Right atrium auricular region (tissue), 2 donors: ENCODE data around the gene TRIAP1. TPM values are rescaled to one million over a fixed set of nuclear protein-coding genes. Genes with fewer than 3 reads are reported as not detected.

Experiments used
- DNase-seq: peaks from one replicate; pipeline ENCODE4 v3.0.0-alpha.2; 2019; ENCODE audit warnings: low spot score
- H3K27ac ChIP-seq, 2 donors: fragments of 200-600 bp; sonication (generic); 1 replicate in 1 of 2; 2 replicates in 1 of 2; pipeline ENCODE4 v1.5.1; 2016 to 2019
- H3K27me3 ChIP-seq, 2 donors: fragments of 200-600 bp; sonication (generic); one replicate each; pipeline versions ENCODE4 v1.5.1 to v1.6.0; 2017 to 2019
- H3K36me3 ChIP-seq: fragments of 200-600 bp; sonication (generic); one replicate; pipeline ENCODE4 v1.5.1; 2016
- H3K4me1 ChIP-seq, 2 donors: fragments of 200-600 bp; sonication (generic); one replicate each; pipeline versions ENCODE4 v1.5.1 to v1.6.0; 2017 to 2019
- H3K4me3 ChIP-seq, 2 donors: fragments of 200-600 bp; sonication (generic); 1 replicate in 1 of 2; 2 replicates in 1 of 2; pipeline ENCODE4 v1.5.1; 2017 to 2019; ENCODE audit warnings: mild to moderate bottlenecking in 1 of 2, moderate library complexity in 1 of 2
- H3K9me3 ChIP-seq, 2 donors: fragments of 200-600 bp; sonication (generic); one replicate each; pipeline ENCODE4 v1.5.1; 2019
- CTCF ChIP-seq, 2 donors: fragments of 200-600 bp; sonication (generic); IDR thresholded peaks; one replicate each; pipeline ENCODE4 v1.5.1; 2019; ENCODE audit warnings: antibody characterized with exemption in 2 of 2
- total RNA-seq, 2 donors: library from RNA; depleted of rRNA; stranded (reverse); fragments of >200 nt; gene quantifications; one replicate each; pipeline ENCODE4 v1.1.0, GENCODE V29; 2016

The TRIAP1 gene
- total RNA-seq, result 1 to 10 TPM; 8.9 to 9.2 TPM

GRCh38 chr12:120445911-120446843 lies at the start of gene TRIAP1, which contains the start of gene GATC:
TRIAP1 (minus strand) TSS chr12:120446384; CDS start chr12:120446372, 12 bp downstream.
GATC (plus strand) TSS chr12:120446444; CDS start chr12:120446481, 37 bp downstream.
- Histone ChIP-seq H3K4me3 (peak within 1 kb of the TSS; percentile 84 to 98), H3K36me3 (peaks cover 28% of the 10 kb centered on the region), H3K9me3 (no peaks in the 10 kb centered on the region), H3K27me3 (no peaks in the 10 kb centered on the region), H3K4me1 (peaks cover 0 to 25% of the 10 kb centered on the region in 2 donors), H3K27ac (peak within 1 kb of the TSS; percentile 81 to 88)
- peak; percentile 83 for DNase-seq
- TF ChIP-seq CTCF (IDR thresholded peaks at IDR 0.05), result no peak

GRCh38 chr12:120495186-120495730 lies 49.1 kb upstream of the TRIAP1 start:
- Histone ChIP-seq H3K4me3 (peak overlapping the region; percentile 85 to 93), H3K27me3 (no peaks in the 10 kb centered on the region), H3K27ac (peak overlapping the region in 1 of 2 donors; percentile 82), H3K36me3 (peaks cover 21% of the 10 kb centered on the region), H3K4me1 (peaks cover 0 to 26% of the 10 kb centered on the region in 2 donors), H3K9me3 (no peaks in the 10 kb centered on the region)
- TF ChIP-seq CTCF (IDR thresholded peaks at IDR 0.05), result no peak
- no peak for DNase-seq

GRCh38 chr12:120490833-120491512 lies 44.8 kb upstream of the TRIAP1 start:
- Histone ChIP-seq H3K4me1 (peaks cover 0 to 10% of the 10 kb centered on the region in 2 donors), H3K4me3 (no peak overlapping the region), H3K27ac (no peak overlapping the region), H3K9me3 (no peaks in the 10 kb centered on the region), H3K27me3 (no peaks in the 10 kb centered on the region), H3K36me3 (no peaks in the 10 kb centered on the region)
- no peak for TF ChIP-seq CTCF (IDR thresholded peaks at IDR 0.05)
- DNase-seq, result no peak

GRCh38 chr12:120490325-120490724 lies 44.1 kb upstream of the TRIAP1 start:
- Histone ChIP-seq H3K27ac (no peak overlapping the region), H3K4me1 (peaks cover 0 to 7% of the 10 kb centered on the region in 2 donors), H3K27me3 (no peaks in the 10 kb centered on the region), H3K36me3 (no peaks in the 10 kb centered on the region), H3K4me3 (no peak overlapping the region), H3K9me3 (no peaks in the 10 kb centered on the region)
- TF ChIP-seq CTCF (IDR thresholded peaks at IDR 0.05), result no peak
- no peak for DNase-seq

DNA sequence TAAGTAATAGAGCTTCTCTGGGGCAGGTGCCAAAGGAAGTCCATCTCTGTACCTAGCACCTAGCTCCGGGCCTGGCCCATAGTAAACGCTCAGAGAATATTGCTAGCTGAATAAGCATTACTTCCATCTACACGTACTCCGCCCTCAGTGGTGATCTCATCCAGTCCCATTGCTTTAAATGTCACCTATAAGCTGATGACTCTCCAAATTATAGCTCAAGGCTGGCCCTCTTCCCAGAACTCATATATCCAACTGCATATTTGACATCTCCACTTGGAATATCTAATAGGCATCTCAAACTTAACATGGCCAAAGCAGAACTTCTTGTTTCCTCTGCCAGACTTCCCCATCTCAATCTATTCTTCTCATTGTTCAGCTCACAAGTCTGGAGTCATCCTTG lies 42.8 kb upstream of the TRIAP1 start:
- H3K27me3 ChIP-seq, result no peaks in the 10 kb centered on the region
- no peak for DNase-seq
- H3K27ac ChIP-seq, result no peak overlapping the region
- H3K36me3 ChIP-seq, result no peaks in the 10 kb centered on the region
- no peaks in the 10 kb centered on the region for H3K9me3 ChIP-seq
- no peak overlapping the region for H3K4me3 ChIP-seq
- TF ChIP-seq CTCF (IDR thresholded peaks at IDR 0.05), result no peak
- no peaks in the 10 kb centered on the region for H3K4me1 ChIP-seq
